Activated CD8-positive, alpha-beta memory T cell treated with anti-CD3 and anti-CD28 coated beads for 4 hours (primary cell): ENCODE data around the gene SPC24.
"Not testable (repeated sequence)": the region's sequence is repeated elsewhere in the genome, so short reads cannot be mapped to it uniquely, and the experiment has no call there.

Experiments
- DNase-seq, 2 donors: peaks; one replicate each; pipeline ENCODE4 v3.0.0-alpha.2; 2020; ENCODE audit warnings: low read depth in 2 of 2

The SPC24 gene

DNA sequence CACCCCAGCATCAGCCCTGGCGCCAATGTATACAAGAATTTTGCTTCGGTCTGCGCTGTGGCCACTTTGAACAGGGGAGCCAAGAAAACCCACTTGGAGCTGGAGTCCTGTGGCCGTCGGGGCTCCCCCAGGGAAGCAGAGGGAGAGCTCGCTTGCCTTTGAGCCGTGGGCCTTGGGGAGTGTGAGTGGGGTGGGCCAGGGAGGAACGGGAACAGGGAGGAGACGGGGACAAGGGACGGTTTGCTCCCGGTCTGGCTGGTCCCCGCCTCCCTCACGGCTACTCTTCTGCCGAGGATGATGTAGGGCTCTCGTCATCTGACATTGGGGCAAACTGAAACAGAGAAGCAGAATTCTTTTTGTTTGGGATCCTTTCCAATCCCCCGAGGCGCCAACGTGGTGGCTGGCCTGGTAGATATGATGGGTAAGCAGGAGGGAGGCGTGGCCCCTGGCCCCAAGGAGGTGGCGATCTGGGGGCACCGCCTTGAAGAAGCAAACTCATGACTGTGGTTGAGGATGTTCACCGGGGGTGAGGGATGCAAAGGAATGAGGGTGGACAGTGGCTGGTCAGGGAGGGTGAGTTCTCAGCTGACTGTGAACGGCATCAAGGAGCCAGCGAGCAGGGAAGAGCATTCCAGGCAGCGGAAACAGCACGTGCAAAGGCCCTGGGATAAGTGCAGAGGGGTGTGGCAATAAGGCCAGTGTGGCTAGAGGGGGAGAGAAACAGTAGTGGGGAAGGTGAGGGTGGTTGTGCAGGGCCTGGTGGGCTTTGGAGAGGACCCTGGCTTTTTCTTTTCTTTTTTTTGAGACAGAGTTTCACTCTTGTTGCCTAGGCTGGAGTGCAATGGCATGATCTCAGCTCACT is 10.9 kb upstream of the SPC24 start:
- no peak for DNase-seq

GRCh38 chr19:11165486-11166030 is 10.0 kb upstream of the SPC24 start:
- DNase-seq, result no peak

DNA sequence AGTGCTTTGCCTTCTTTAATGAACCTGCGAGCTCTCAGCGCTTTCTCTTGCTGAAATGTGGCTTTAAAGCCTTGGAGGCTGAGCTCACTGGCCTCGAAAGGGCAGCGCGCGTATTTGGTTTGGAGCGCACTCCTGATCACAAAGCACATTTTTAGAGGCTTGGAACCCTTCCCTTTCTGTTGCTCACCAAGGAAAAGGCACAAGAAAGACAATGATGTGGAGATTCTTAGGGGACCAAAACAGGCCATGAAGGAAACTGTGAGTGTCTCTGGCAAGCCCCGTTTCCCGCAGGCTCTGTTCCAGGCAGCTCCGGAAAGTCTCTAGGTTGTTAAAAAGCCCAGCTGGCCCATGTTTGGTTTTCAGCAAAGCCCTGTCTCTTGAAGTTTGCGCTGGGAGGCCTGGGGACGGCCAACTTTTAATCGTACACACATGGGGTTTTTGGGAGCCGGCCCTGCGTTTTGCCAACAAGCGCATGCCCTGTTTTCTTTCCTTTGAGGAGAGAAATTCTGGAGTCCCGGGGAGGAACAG is 9.4 kb upstream of the SPC24 start:
- DNase-seq, result no peak

DNA sequence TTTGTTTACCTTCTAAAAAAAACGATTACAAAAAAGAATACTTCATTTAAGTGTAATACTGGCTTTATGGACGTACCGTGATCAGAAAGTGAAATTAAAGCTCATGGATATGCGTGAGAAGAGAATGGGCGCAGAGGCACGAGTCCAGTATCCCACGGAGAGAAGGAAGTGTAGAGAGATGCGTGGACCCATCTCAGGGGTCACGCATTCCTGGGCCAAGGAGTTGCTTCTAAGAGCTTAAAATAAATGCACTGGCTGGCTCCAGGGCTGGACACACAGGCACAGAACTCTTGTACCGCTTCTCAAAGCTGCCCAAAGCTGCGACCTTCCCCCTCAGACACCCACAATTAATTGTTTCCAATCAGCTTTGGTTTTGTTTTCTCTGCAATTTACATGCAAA is 8.7 kb upstream of the SPC24 start:
- DNase-seq, result no peak

DNA sequence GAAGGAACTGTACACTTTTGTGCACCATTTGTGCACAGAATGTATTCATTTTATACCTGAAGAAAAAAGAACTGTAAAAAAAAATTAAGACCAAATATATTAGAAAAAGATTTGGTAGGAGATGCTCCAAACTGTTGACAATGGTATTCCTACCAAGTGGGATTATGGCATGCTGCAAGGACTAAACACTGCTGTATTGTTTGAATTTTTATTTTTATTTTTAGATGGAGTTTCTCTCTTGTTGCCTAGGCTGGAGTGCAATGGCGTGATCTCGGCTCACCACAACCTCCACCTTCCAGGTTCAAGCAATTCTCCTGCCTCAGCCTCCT is 4.8 kb upstream of the SPC24 start:
- not testable (repeated sequence) for DNase-seq

DNA sequence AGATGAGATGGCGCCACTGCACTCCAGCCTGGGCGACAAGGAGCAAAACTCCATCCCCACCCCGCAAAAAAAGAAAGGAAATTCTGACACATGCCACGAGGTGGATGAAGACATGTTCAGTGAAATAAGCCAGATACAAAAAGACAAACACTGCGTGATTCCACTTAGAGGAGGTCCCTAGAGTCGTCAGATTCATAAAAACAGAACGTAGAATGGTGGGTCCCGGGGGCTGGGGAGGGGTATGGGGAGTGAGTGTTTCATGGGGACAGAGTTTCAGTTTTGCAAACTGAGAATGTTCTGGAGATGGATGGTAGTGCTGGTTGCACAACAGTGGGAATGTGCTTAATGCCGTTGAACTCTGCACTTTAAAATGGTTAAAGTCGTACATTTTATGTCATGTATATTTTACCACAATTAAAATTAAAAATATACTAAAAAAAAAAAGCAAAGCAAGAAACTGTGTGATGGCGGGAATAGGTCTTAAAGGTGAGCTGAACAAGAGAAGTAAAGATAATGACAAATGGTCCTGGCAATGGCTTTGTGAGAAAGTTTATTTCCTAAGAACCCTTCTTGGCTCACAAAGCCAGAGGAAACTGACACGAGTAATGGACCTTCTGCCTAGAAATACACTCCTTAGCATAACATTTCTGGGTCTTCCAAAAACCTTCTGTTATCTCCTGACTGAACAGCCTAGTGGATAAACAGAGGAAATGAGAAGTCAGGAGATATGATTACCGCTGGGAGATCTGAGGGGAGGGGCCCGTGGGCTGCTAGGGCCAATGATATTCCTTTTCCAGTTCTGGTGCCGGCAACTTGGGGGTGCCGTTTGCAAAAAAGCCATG is 4.2 kb upstream of the SPC24 start:
- no peak for DNase-seq

GRCh38 chr19:11154683-11155047 is 917 bp downstream of the SPC24 start:
- no peak for DNase-seq

DNA sequence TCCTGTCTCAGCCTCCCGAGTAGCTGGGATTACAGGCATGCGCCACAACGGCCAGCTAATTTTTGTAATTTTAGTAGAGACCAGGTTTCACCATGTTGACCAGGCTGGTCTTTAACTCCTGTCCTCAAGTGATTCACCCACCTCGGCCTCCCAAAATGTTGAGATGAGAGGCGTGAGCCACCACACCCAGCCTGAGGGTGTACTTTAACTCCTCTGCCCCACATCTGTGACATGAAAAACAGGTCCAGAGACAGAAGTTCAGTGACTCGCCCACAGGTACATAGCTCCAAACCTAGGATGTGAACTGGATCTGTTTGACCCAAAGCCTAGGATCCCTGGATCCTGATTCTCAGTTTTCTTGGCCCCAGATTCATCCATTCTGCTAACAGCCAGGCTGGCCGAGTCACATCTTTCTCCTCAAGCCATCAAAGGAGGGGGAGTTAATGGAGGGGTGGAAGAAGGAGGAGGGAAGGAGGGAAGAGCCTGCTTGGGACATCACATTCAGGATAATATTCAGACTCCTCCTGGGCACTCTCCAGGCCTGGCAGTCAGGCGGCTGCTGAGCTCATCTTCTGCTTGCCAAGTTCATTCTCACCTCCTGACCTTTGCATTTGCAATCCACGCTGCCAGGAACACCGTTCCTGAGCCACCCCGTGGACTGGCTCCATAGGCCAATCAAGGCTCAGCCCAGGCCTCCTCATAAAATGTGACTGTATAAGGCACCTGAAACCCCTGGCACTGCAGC is 3.1 kb downstream of the SPC24 start:
- DNase-seq, result no peak

GRCh38 chr19:11151181-11151580 is 4.4 kb downstream of the SPC24 start:
- no peak for DNase-seq

DNA sequence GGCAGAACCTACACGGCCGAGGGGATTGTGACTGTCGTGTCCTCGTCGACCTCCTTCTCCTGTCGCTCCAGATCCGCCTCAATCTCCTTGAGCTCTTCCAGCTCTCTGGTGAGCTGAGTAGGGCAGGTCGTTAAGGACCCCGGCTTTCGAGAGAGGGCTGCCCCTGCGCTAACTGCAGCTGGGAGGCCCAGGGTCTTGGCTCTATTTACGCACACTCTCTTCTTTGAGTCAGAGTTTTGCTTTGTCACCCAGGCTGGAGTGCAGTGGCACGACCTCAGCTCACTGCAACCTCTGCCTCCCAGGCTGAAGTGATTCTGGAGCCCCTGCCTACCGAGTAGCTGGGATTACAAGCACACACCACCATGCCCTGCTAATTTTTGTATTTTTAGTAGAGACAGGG is 7.6 kb downstream of the SPC24 start:
- DNase-seq, result no peak

DNA sequence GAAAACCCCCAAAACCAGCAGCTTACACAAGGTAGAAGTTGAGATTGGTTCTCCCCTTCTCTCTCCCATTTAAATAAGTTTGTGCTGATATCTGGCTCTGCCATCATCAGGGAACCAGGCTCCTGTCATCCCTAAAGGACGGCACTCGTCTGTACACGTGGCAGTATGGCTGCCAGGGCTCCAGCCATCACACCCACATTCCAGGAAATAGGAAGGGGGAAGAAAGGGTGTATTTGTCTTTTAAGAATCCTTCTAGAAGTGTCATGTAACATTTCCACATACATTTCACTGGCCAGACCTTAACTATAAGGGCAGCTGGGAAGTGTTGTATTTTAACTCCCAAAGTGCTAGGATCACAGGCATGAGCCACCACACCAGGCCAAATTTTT is 10.1 kb downstream of the SPC24 start:
- no peak for DNase-seq

DNA sequence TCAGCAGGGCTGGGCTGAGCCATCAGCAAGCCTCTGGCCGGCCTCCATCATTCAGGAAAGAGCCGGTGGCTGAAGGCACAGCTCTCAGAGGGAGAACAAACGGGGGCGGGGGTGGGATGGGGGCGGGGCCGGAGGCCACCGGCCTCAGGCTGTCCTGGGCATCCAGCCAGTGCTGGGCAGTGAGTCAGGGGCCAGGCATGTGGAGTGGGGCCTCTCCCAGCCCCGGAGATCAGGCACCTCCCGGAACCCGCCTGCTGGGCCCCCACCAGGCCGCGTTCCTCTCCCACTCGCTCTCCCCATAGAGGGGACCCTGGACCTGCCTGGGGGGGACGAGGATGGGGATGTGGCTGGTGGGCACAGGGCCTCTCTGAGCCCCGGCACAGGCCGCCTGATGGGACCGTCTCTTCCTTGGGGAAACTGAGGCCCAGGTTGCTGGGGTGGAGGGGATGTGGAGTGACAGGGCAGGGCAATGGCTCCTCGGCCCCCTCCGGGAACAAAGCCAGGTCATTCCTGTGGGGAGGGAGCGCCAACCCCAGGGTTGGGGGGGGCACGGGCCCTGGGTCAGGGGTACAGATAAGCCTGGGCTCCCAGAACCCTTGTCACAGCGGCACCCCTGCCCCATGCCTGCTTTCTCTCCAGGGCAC is 12.9 kb downstream of the SPC24 start:
- no peak for DNase-seq

DNA sequence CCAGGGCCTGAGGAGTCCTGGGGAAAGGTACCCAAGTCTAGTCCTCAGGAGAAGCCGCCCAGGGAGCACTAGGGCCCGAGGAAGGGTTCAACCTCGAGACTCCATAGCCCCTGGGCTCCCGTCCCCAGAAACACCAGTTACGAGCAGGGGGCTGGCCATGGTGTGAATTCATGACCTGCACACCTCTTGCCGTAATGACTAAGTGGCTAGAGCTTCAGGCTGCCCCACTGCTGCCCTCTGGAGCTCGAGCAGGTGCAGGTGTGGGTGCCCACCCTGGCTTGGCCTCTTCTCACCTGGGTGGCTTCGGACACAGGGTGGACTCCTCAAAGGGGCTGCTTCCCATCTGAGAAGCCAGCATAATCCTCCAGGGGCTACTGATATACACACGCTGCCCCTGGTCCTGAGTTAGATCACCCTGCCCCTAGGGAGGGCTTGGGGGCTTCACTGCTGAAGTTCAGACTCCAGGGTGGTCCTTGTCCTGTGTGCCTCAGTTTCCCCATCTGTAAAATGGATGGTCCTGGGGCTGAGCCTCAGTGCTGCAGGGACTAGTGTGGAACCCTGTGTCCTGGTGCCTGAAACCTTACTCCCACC is 13.6 kb downstream of the SPC24 start:
- no peak for DNase-seq

DNA sequence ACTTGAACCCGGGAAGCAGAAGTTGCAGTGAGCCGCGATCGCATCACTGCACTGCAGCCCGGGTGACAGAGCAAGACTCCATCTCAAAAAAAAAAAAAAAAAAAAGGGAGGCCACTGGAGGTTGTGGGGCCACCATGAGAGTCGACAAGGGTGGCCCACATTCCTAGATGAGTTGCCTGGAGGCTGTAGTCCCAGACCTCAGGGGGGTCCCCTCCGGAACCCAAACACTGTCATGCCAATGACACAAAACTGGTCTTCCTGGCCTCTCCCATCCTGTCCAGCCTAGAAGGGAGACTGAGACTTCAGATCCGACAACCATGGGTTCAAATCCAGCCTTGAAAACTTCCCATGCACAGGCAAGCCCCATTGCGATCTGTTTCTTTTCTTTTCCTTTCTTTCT is 14.7 kb downstream of the SPC24 start:
- no peak for DNase-seq

GRCh38 chr19:11140023-11140538 is 15.5 kb downstream of the SPC24 start:
- not testable (repeated sequence) for DNase-seq

GRCh38 chr19:11138601-11139300 is 16.8 kb downstream of the SPC24 start:
- no peak for DNase-seq

DNA sequence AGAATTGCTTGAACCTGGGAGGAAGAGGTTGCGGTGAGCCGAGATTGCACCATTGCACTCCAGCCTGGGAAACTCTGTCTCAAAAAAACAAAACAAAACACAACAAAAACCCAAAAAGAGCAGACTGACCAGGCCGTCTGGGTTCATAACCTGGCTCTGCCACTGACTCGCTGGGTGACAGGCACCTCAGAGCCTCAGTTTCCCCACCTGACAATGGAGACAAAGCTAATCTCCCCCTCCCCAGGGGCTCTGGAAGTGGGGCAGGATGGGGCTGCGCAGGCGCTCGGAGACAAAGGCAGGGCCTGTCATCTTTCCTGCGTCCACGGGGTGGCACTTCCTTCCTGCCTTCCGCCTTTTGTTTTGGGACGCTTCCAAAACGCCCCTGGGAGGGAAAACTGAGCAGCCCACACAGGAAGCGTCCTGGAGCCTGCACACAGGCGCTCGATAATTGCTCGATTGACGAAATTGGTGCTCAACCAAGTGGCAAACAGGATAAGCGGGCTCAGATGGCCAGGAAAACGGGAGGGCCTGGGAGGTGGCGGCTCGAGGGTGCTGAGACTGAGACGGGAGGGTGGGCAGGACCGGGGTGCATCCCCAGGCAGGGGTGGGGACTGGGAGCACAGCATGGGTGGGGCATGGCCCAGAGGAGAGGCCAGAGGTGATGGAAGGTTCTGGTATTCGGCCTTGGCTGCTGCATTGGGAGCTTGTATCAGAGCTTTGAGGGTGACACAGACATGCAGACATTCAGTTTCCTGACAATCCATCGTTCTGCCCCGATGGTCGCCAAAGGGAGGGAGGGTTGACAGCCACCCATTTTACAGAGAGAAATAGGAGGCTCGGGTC is 17.8 kb downstream of the SPC24 start:
- peak in 1 of 2 donors; percentile 12 for DNase-seq

GRCh38 chr19:11136400-11137101 is 19.0 kb downstream of the SPC24 start:
- no peak for DNase-seq

- no peak for DNase-seq
Measured at GRCh38 chr19:11131471-11131870, 24.1 kb downstream of the SPC24 start.
